Suprapubic skin (tissue), 4 donors: Measurements from ENCODE around the gene KDM8.

Source experiments
- CTCF ChIP-seq, 2 donors: fragments of 200-600 bp in 1 of 2; fragments of 450-650 bp in 1 of 2; sonication (generic) in 1 of 2; IDR thresholded peaks; one replicate each; pipeline ENCODE4 v1.5.1; 2016 to 2019; ENCODE audit warnings: antibody characterized with exemption in 2 of 2, mild to moderate bottlenecking in 1 of 2, moderate library complexity in 1 of 2
- EP300 ChIP-seq: sonication (generic); formaldehyde crosslinking; IDR thresholded peaks from one replicate; pipeline ENCODE4 v1.6.1; 2017; ENCODE audit warnings: antibody characterized with exemption
- POLR2A ChIP-seq, 2 donors: fragments of 450-650 bp; IDR thresholded peaks; one replicate each; pipeline ENCODE4 v1.6.1; 2017; ENCODE audit warnings: antibody characterized with exemption in 2 of 2, mild to moderate bottlenecking in 2 of 2, moderate library complexity in 2 of 2
- POLR2AphosphoS5 ChIP-seq, 3 donors: sonication (generic); formaldehyde crosslinking; IDR thresholded peaks; one replicate each; pipeline ENCODE4 v1.6.1; 2017; ENCODE audit warnings: antibody characterized with exemption in 3 of 3

DNA sequence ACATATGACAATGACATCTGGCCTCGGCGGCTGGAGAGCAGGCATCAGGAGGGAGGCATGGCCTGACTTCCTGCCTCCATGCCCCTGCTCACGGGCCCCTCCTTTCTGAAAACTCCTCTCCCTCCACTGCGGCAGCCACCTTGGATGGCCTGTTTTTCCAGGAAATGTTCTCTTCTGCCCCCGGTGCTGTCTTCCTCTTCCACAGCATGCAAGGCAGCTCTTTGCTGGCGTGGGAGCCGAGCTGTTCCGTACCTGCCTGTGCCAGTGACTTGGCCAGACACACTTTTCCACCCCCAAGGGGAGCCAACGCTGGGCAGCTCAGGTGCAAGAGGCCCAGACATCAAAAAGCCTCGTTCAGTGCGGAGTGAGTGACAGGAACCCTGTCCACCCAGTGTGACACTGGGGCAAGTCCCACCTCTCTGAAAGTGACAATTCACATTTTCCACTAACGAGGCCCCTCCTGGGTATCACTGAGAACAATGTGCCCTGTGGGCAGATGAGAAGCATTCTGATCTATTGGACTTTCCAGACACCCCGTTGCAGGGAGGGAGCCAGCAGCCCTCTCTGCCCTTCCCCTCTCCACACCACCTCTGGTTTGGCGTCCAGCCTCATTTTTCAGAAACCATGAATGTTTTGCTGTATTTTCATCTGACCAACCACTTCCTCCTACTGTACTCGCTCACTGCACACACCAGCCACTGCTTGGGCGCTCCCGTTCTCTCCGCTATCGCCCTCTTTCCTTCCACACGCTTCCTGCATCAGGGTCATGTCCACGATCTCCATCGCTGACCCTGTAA, 34.1 kb downstream of the KDM8 start:
- TF ChIP-seq CTCF (IDR thresholded peaks at IDR 0.05) (no peak), POLR2A (IDR thresholded peaks at IDR 0.05) (no peak), POLR2AphosphoS5 (IDR thresholded peaks at IDR 0.05) (no peak), EP300 (no peak)
